H1 (cell line): Measurements from ENCODE around the gene GAS7. TPM values are rescaled to one million over a fixed set of nuclear protein-coding genes. Genes with fewer than 3 reads are reported as not detected.

Experiments used
- CTCF ChIA-PET: fragments of 300-600 bp; sonication (Branson Sonifier 250); formaldehyde crosslinking; loops from one replicate; lab custom pipeline; 2021; ENCODE audit not compliant: partially characterized antibody; lab: Charles Lee
- POLR2A ChIA-PET: fragments of 300-600 bp; sonication (Branson Sonifier 250); formaldehyde crosslinking; loops from one replicate; lab custom pipeline; 2021; ENCODE audit warnings: inconsistent platforms; ENCODE audit not compliant: partially characterized antibody; lab: Charles Lee
- DNase-seq, 2 experiments: peaks; one replicate each; pipeline versions ENCODE4 v3.0.0 to v3.0.0-alpha.2; 2010 to 2022; ENCODE audit warnings: low spot score in 2 of 2, low read depth in 1 of 2, mixed read lengths in 1 of 2
- FAIRE-seq: peaks from 2 replicates; lab custom pipeline; 2011; peaks lifted over from hg19 to GRCh38; lab: Jason Lieb, UNC
- H2AFZ ChIP-seq: 2 replicates; pipeline ENCODE4 v1.8.1; 2012; ENCODE audit warnings: low read length, inconsistent platforms
- H2AK5ac ChIP-seq: 2 replicates; pipeline ENCODE4 v1.6.1; 2013; ENCODE audit warnings: low read depth, low read length
- H2BK120ac ChIP-seq: replicated peaks from 2 replicates; pipeline ENCODE3; 2013; ENCODE audit warnings: low read depth, low read length, inconsistent platforms
- H2BK12ac ChIP-seq: 2 replicates; pipeline ENCODE4 v1.6.1; 2013; ENCODE audit warnings: low read depth, low read length
- H2BK15ac ChIP-seq: 2 replicates; pipeline ENCODE4 v1.6.1; 2013; ENCODE audit warnings: low read length
- H2BK20ac ChIP-seq: 2 replicates; pipeline ENCODE4 v1.6.1; 2013; ENCODE audit warnings: low read length
- H2BK5ac ChIP-seq: 2 replicates; pipeline ENCODE4 v1.6.1; 2013; ENCODE audit warnings: low read depth, low read length
- H3K14ac ChIP-seq: 2 replicates; pipeline ENCODE4 v1.6.1; 2013; ENCODE audit warnings: inconsistent platforms; ENCODE audit not compliant: insufficient read length
- H3K18ac ChIP-seq: 2 replicates; pipeline ENCODE4 v1.6.1; 2013; ENCODE audit warnings: low read length; ENCODE audit errors: extremely low read depth
- H3K23ac ChIP-seq: 2 replicates; pipeline ENCODE4 v1.6.1; 2013; ENCODE audit warnings: inconsistent platforms; ENCODE audit not compliant: insufficient read length
- H3K23me2 ChIP-seq: 2 replicates; pipeline ENCODE4 v1.6.1; 2013; ENCODE audit warnings: low read depth, low read length
- H3K27ac ChIP-seq: 2 replicates; pipeline ENCODE4 v1.6.1; 2011; ENCODE audit warnings: low read depth, low read length, inconsistent platforms
- H3K27me3 ChIP-seq, 4 experiments: replicated peaks in 1 of 4; 1 replicate in 1 of 4; 2 replicates in 3 of 4; pipeline versions ENCODE4 v1.6.1 to v1.8.1; 2011 to 2013; ENCODE audit warnings: low read length in 3 of 4, mild to moderate bottlenecking in 3 of 4, inconsistent platforms in 2 of 4, mixed read lengths in 2 of 4, moderate library complexity in 1 of 4; ENCODE audit not compliant: control insufficient read depth in 3 of 4, insufficient read depth in 3 of 4; ENCODE audit errors: extremely low read depth in 1 of 4
- H3K36me3 ChIP-seq, 4 experiments: 2 replicates each; pipeline versions ENCODE4 v1.6.1 to v1.8.1; 2011 to 2013; ENCODE audit warnings: mild to moderate bottlenecking in 4 of 4, low read length in 3 of 4, moderate library complexity in 2 of 4, control low read depth in 1 of 4, inconsistent platforms in 1 of 4; ENCODE audit not compliant: insufficient read depth in 4 of 4, control insufficient read depth in 2 of 4
- H3K4ac ChIP-seq: replicated peaks from 2 replicates; pipeline ENCODE3; 2013; ENCODE audit warnings: low read length, low read depth, mixed read lengths, inconsistent platforms; ENCODE audit not compliant: insufficient read length
- H3K4me1 ChIP-seq, 4 experiments: replicated peaks in 1 of 4; 1 replicate in 1 of 4; 2 replicates in 3 of 4; pipeline versions ENCODE4 v1.6.1 to v1.8.1; 2011 to 2013; ENCODE audit warnings: low read length in 3 of 4, inconsistent platforms in 2 of 4, mixed read lengths in 1 of 4; ENCODE audit not compliant: insufficient read depth in 4 of 4, control insufficient read depth in 3 of 4
- H3K4me2 ChIP-seq, 2 experiments: 2 replicates each; pipeline versions ENCODE4 v1.6.1 to v1.8.1; 2011 to 2013; ENCODE audit warnings: low read depth in 2 of 2, low read length in 2 of 2, control low read depth in 1 of 2, inconsistent platforms in 1 of 2, mild to moderate bottlenecking in 1 of 2; ENCODE audit not compliant: insufficient read depth in 1 of 2
- H3K4me3 ChIP-seq, 4 experiments: fragments of 200-600, 300-600 bp in 1 of 4; sonication (generic), shearing (Covaris generic), sonication (Bioruptor Twin) in 1 of 4; 2 replicates each; pipeline versions ENCODE4 v1.5.1 to v1.8.1; 2011 to 2016; ENCODE audit warnings: low read length in 4 of 4, low read depth in 3 of 4, control low read depth in 2 of 4, inconsistent platforms in 2 of 4, mild to moderate bottlenecking in 2 of 4, mixed read lengths in 1 of 4, moderate library complexity in 1 of 4; ENCODE audit not compliant: insufficient read depth in 2 of 4; ENCODE audit errors: extremely low read depth in 1 of 4
- H3K56ac ChIP-seq: replicated peaks from 2 replicates; pipeline ENCODE3; 2013; ENCODE audit warnings: low read depth, mild to moderate bottlenecking, mixed read lengths, low read length, inconsistent platforms; ENCODE audit not compliant: insufficient read length
- H3K79me1 ChIP-seq: 2 replicates; pipeline ENCODE4 v1.6.1; 2013; ENCODE audit warnings: low read depth, low read length, control low read depth
- H3K79me2 ChIP-seq, 2 experiments: 2 replicates each; pipeline versions ENCODE4 v1.6.1 to v1.8.1; 2012 to 2013; ENCODE audit warnings: low read length in 2 of 2, mild to moderate bottlenecking in 2 of 2, inconsistent platforms in 1 of 2; ENCODE audit not compliant: insufficient read depth in 2 of 2, control insufficient read depth in 1 of 2
- H3K9ac ChIP-seq, 4 experiments: replicated peaks in 1 of 4; 1 replicate in 1 of 4; 2 replicates in 3 of 4; pipeline versions ENCODE4 v1.6.1 to v1.8.1; 2011 to 2013; ENCODE audit warnings: low read depth in 3 of 4, low read length in 3 of 4, control low read depth in 2 of 4, mild to moderate bottlenecking in 2 of 4, moderate library complexity in 2 of 4, inconsistent platforms in 1 of 4; ENCODE audit errors: extremely low read depth in 1 of 4
- H3K9me3 ChIP-seq, 2 experiments: 2 replicates each; pipeline versions ENCODE4 v1.6.1 to v1.8.1; 2012 to 2013; ENCODE audit warnings: mild to moderate bottlenecking in 2 of 2, moderate library complexity in 2 of 2, control low read depth in 1 of 2, inconsistent platforms in 1 of 2, low read depth in 1 of 2, low read length in 1 of 2, mixed read lengths in 1 of 2; ENCODE audit not compliant: insufficient read depth in 2 of 2
- H4K20me1 ChIP-seq, 2 experiments: replicated peaks in 1 of 2; 2 replicates each; pipeline versions ENCODE3 to v1.8.1; 2011 to 2013; ENCODE audit warnings: inconsistent platforms in 2 of 2, low read length in 2 of 2, mild to moderate bottlenecking in 1 of 2; ENCODE audit not compliant: insufficient read depth in 2 of 2, control insufficient read depth in 1 of 2
- H4K5ac ChIP-seq: 2 replicates; pipeline ENCODE4 v1.6.1; 2013; ENCODE audit warnings: low read length, low read depth, mixed read lengths, inconsistent platforms; ENCODE audit not compliant: insufficient read length
- H4K8ac ChIP-seq: 2 replicates; pipeline ENCODE4 v1.8.0; 2013; ENCODE audit warnings: mild to moderate bottlenecking, moderate library complexity, low read length, inconsistent platforms; ENCODE audit not compliant: insufficient read depth; ENCODE audit errors: extremely low read depth
- H4K91ac ChIP-seq: replicated peaks from 2 replicates; pipeline ENCODE3; 2013; ENCODE audit warnings: low read length, mixed read lengths, inconsistent platforms; ENCODE audit not compliant: insufficient read length
- WGBS, 2 experiments: shearing (Covaris generic) in 1 of 2; methylation state at CpG; one replicate each; pipeline versions ENCODE4 v1.1.6 to v1.1.7; 2013 to 2015; ENCODE audit warnings: low lambda C conversion rate in 2 of 2, mixed read lengths in 2 of 2, inconsistent platforms in 1 of 2, low coverage in 1 of 2, missing lambda C conversion rate in 1 of 2; ENCODE audit not compliant: insufficient replicate concordance in 2 of 2, insufficient coverage in 1 of 2, insufficient read length in 1 of 2; ENCODE audit errors: extremely low coverage in 1 of 2, missing lambda C conversion rate in 1 of 2; 5-methylcytosine and 5-hydroxymethylcytosine counted together
- polyA plus RNA-seq, 7 experiments: library from polyadenylated mRNA; depleted of rRNA in 3 of 7; stranded (reverse) in 5 of 7; unstranded in 2 of 7; fragments of >200 nt in 5 of 7; fragments of 200-250 nt in 2 of 7; gene quantifications; 1 replicate in 5 of 7; 2 replicates in 1 of 7; 4 replicates in 1 of 7; pipeline versions ENCODE4 v1.2.1 to v1.2.3, GENCODE V29; 2011 to 2013; ENCODE audit warnings: missing spikeins in 2 of 7, mixed read lengths in 2 of 7
- total RNA-seq: library from RNA; stranded (reverse); fragmentation: NEBNext Ultra II Directional; extraction: Animal tissue kit (Norgen Biotek cat#: 25700); gene quantifications from 2 replicates; pipeline ENCODE4 v1.2.1, GENCODE V29; 2021

GAS7 gene
- total and polyA plus RNA-seq, 2 of the 8 experiments (the other 6 are each of a cell fraction or from before 2014, with no cell fraction given), result 5.0 to 14.5 TPM

DNA sequence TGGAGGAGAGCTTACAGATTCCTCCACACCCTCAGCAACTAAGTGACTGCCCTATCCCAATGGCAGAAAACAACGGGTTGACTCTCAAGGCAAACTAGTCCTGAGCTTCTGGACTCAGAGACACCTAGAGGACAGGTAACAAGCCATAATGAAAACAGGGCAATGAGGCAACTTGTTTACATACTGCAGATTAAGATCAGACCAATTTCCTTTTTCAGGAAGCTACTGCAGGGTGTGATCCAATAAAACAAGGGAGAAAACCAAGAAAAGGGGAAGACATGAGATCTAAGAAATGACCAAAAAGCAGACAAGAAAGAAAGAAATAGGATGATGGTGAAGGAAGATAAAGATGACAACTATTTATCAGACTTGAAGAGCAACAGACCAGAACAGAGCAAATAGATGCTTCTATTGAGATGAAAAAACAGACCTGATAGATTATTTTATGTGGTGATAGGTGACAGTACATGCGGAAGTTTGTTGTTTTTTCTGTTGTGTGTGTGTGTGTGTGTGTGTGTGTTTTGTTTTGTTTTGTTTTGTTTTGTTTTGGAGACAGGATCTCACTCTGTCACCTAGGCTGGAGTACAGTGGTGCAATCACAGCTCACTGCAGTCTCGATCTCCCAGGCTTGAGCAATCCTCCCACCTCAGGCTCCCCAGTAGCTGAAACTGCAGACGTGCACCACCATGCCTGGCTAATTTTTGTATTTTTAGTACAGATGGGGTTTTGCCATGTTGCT is 120.7 kb downstream of the GAS7 start:
- CTCF ChIA-PET, result interaction anchor here (0.9 kb wide), 1 partner anchor 8 kb away, joined by 3 read pairs; no protein-coding TSS in a partner anchor
- H3K9me3 ChIP-seq, result no peaks in the 10 kb centered on the region
- no peak overlapping the region for H3K27ac ChIP-seq
- no peak overlapping the region for H3K14ac ChIP-seq
- H3K4me2 ChIP-seq, result no peak overlapping the region
- FAIRE-seq, result no peak
- no peak overlapping the region for H4K5ac ChIP-seq
- H3K23me2 ChIP-seq, result no peaks in the 10 kb centered on the region; the same call in 1 of the 2 replicates
- no peak overlapping the region for H3K4me3 ChIP-seq
- no peaks in the 10 kb centered on the region for H4K20me1 ChIP-seq
- no peaks in the 10 kb centered on the region for H3K36me3 ChIP-seq
- no peaks in the 10 kb centered on the region for H3K27me3 ChIP-seq
- no peaks in the 10 kb centered on the region for H3K79me1 ChIP-seq
- no peaks in the 10 kb centered on the region for H3K79me2 ChIP-seq
- no peak overlapping the region for H4K8ac ChIP-seq
- no peak overlapping the region for H2AFZ ChIP-seq
- H2BK12ac ChIP-seq, result no peak overlapping the region
- WGBS, 2 experiments, result 89% methylated on average over 4 of the region's 4 CpGs; no CpG with 5 or more reads in 1 of the 2 experiments
- DNase-seq, result no peak
- H4K91ac ChIP-seq, result no peak overlapping the region
- H3K56ac ChIP-seq, result no peak overlapping the region
- H3K9ac ChIP-seq, result no peak overlapping the region; a peak in 1 of 7 replicates
- H3K4ac ChIP-seq, result no peak overlapping the region
- no peak overlapping the region for H2BK5ac ChIP-seq
- H2BK15ac ChIP-seq, result no peak overlapping the region
- POLR2A ChIA-PET, result no interaction called here
- H2AK5ac ChIP-seq, result no peak overlapping the region
- no peak overlapping the region for H3K18ac ChIP-seq
- H3K23ac ChIP-seq, result no peak overlapping the region
- no peak overlapping the region for H2BK120ac ChIP-seq
- H3K4me1 ChIP-seq, result peaks cover 0 to 6% (median 0%) of the 10 kb centered on the region in 4 experiments; a peak in 3 of 7 replicates
- H2BK20ac ChIP-seq, result no peak overlapping the region
